GM19238 (cell line): ENCODE data around the gene WDR55.
"Not testable (repeated sequence)": the region's sequence is repeated elsewhere in the genome, so short reads cannot be mapped to it uniquely, and the experiment has no call there.

Source experiments
- DNase-seq: peaks from one replicate; pipeline ENCODE4 v3.0.0; 2011; ENCODE audit warnings: low spot score; ENCODE audit not compliant: insufficient read length

The WDR55 gene

GRCh38 chr5:140710899-140711552 is 46.3 kb downstream of the WDR55 start:
- DNase-seq = peak; percentile 57

GRCh38 chr5:140711794-140712193 is 47.1 kb downstream of the WDR55 start:
- no peak for DNase-seq

GRCh38 chr5:140713562-140714094 is 48.9 kb downstream of the WDR55 start:
- no peak for DNase-seq

- not testable (repeated sequence) for DNase-seq
Measured at GRCh38 chr5:140716238-140716637, 51.5 kb downstream of the WDR55 start.

- no peak for DNase-seq
Measured at GRCh38 chr5:140718266-140718592, 53.5 kb downstream of the WDR55 start.

GRCh38 chr5:140720738-140721137 is 56.0 kb downstream of the WDR55 start:
- DNase-seq = not testable (repeated sequence)

GRCh38 chr5:140721395-140721794 is 56.7 kb downstream of the WDR55 start:
- DNase-seq = not testable (repeated sequence)
